ENCODE data around the gene FABP1. TPM values are rescaled to one million over a fixed set of nuclear protein-coding genes. Genes with fewer than 3 reads are reported as not detected.

The FABP1 gene
- total RNA-seq, result not detected
- long read RNA-seq, result 0 reads

DNA sequence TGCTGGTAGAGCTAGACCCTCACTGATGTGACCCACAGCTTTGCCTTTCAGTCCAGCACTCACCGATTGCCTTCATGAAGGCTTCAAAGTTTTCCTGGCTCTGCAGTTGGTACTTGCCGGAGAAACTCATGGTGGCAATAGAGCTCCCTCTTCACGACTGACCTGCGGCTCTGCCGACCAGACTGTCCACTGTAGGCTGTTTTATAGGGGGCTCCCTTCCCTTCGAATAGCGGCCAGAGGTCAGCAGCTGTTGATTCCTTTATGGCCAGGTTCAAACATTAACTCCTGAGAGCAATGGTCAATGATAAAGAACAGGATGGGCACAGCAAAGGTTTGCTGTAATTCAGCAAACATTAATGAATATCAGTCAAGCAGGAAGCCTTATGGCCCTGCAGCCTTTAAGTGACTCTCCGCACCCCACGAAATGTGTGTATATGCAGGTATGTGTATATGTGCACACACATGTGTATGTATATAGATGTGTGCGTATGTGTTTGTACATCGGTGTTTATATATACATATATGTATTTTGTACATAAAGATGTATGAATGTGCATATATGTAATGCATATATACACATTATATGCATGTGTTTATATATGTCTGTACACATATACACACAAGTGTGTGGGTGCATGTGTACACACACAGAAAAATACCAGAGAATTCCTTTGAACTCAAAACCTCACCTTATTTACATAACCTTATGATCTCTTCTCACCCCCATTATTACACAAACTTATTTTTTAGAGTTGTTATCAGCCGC is at the start of gene FABP1:
TSS of gene FABP1 (minus strand) at position 175 of the 766 bp plus-strand sequence. CDS start at position 130, 45 bp downstream.
- H3K4me1 ChIP-seq, result no peaks in the 10 kb centered on the region
- no peaks in the 10 kb centered on the region for H3K9me3 ChIP-seq
- no peaks in the 10 kb centered on the region for H3K36me3 ChIP-seq
- ATAC-seq (no peak), DNase-seq (no peak)
- intact Hi-C loops (cut with DNase I), result no loop called here
- H3K27me3 ChIP-seq (ENCODE audit: low read depth), result peaks cover 13% of the 10 kb centered on the region
- no peak within 1 kb of the TSS for H3K4me3 ChIP-seq
- TF ChIP-seq, protein P1, sequence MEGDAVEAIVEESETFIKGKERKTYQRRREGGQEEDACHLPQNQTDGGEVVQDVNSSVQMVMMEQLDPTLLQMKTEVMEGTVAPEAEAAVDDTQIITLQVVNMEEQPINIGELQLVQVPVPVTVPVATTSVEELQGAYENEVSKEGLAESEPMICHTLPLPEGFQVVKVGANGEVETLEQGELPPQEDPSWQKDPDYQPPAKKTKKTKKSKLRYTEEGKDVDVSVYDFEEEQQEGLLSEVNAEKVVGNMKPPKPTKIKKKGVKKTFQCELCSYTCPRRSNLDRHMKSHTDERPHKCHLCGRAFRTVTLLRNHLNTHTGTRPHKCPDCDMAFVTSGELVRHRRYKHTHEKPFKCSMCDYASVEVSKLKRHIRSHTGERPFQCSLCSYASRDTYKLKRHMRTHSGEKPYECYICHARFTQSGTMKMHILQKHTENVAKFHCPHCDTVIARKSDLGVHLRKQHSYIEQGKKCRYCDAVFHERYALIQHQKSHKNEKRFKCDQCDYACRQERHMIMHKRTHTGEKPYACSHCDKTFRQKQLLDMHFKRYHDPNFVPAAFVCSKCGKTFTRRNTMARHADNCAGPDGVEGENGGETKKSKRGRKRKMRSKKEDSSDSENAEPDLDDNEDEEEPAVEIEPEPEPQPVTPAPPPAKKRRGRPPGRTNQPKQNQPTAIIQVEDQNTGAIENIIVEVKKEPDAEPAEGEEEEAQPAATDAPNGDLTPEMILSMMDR (IDR thresholded peaks at IDR 0.05), result no peak
- no peak within 1 kb of the TSS for H3K27ac ChIP-seq

DNA sequence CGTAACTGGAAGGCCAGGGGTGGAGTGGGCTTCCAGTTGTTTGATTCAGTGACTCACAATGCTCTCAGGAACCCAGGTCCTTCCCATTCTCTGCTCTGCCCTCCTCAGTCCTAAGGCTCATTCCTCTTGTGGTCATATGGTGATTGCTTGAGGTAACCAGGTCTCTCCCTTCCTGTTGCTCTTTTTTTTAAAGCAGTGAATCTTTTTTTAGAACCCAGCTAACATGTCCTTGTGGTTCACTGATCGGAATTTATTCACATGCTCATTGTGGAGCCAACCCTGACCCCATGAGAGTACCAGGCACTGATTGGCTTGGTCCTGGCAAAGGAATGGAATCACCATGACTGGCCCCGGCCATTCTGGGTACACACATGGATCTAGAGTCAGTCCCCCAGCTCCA is 49.7 kb upstream of the FABP1 start:
- intact Hi-C loops (cut with DNase I), result no loop called here
- Histone ChIP-seq H3K9me3 (no peaks in the 10 kb centered on the region), H3K27ac (no peak overlapping the region), H3K4me3 (no peak overlapping the region), H3K36me3 (peaks cover 5% of the 10 kb centered on the region), H3K27me3 (ENCODE audit: low read depth) (no peaks in the 10 kb centered on the region), H3K4me1 (no peaks in the 10 kb centered on the region)
- DNase-seq (no peak), ATAC-seq (peak in 1 of 2 donors; percentile 36)
- TF ChIP-seq, protein P1 (IDR thresholded peaks at IDR 0.05), result no peak

DNA sequence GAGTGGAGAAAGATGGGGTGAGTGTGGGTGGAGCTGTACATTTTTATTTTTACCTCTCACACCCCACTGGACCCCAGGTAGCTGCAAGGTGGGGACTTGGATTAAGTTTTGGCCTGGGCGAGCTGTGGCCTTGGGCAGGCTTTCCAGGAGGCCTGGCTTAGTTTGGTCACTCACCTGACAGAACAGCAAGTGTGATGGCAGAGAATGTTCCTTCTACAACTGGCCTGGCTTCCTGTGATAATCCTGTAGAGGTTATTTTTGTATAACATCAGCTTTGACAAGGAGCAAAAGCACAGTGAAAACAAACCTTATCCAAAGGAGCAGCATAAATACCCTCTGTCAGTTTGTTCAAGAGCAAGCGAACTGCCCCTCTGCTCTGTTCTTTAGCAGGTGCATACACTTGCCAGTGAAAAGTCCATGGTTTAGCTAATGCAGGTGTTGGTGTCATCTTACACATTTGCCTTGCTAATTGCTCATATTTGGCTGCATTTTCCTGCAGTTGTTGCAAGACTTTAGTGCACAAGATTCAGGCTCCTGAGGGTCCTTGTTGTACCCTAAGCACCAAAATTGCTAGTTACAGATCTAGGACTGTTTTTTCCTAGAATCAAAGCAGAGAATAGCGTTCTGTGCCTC is 48.6 kb upstream of the FABP1 start:
- no peak for DNase-seq
- TF ChIP-seq, protein P1 (IDR thresholded peaks at IDR 0.05), result no peak
- Histone ChIP-seq H3K9me3 (no peaks in the 10 kb centered on the region), H3K4me1 (peaks cover 2% of the 10 kb centered on the region), H3K36me3 (no peaks in the 10 kb centered on the region), H3K27ac (no peak overlapping the region), H3K27me3 (ENCODE audit: low read depth) (no peaks in the 10 kb centered on the region), H3K4me3 (no peak overlapping the region)
- intact Hi-C loops (cut with DNase I), result no loop called here
- ATAC-seq, result no peak

DNA sequence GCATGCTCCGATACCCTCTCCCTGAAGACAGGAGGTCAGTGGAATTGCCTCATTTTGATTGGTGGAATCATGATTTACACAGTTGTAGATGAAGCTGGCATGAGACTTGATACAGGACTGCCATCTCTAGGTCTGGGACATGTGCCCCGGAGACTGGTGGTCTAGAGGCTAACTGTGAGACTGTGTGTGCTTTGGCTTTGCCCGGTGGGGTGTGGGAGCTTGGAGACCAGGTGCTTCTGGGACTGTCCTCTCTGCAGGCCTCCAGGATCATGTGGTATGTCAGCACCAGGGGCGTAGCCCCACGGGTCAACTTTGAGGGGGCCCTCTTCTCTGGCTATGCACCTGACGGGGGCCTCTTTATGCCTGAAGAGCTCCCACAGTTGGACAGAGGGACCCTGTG is 45.0 kb upstream of the FABP1 start:
- intact Hi-C loops (cut with DNase I), result no loop called here
- Histone ChIP-seq H3K4me3 (no peak overlapping the region), H3K27ac (no peak overlapping the region), H3K9me3 (no peaks in the 10 kb centered on the region), H3K36me3 (no peaks in the 10 kb centered on the region), H3K27me3 (ENCODE audit: low read depth) (no peaks in the 10 kb centered on the region), H3K4me1 (peaks cover 10% of the 10 kb centered on the region)
- DNase-seq (no peak), ATAC-seq (no peak)
- TF ChIP-seq, protein P1 (IDR thresholded peaks at IDR 0.05), result no peak

DNA sequence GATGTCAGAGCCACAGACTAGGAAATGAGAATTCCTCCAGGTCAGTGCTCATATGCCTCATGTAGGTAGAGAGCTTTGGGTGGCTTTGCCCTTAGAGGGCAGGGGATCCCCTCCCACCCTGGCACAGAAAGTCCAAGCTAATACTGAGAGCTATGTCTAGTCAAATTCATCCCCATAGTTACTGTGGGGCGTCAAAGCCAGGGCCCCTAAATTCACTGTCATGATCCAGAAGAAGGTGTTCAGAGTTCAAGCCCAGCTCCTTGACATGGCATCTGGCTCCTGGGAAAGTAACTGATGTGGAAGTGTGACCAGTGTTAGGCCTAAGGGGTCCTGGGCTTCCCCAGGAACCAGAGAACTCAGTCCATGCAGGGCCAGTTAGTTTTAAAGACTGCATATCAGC is 44.1 kb upstream of the FABP1 start:
- peaks cover 10% of the 10 kb centered on the region for H3K4me1 ChIP-seq
- TF ChIP-seq, protein P1 (IDR thresholded peaks at IDR 0.05), result no peak
- ATAC-seq (no peak), DNase-seq (no peak)
- no peaks in the 10 kb centered on the region for H3K9me3 ChIP-seq
- no peak overlapping the region for H3K27ac ChIP-seq
- intact Hi-C loops (cut with DNase I), result no loop called here
- H3K27me3 ChIP-seq (ENCODE audit: low read depth), result no peaks in the 10 kb centered on the region
- no peak overlapping the region for H3K4me3 ChIP-seq
- no peaks in the 10 kb centered on the region for H3K36me3 ChIP-seq

All from lower lobe of right lung (tissue), 2 donors.